H9 (cell line): Measurements from ENCODE around the gene KRT2. TPM values are rescaled to one million over a fixed set of nuclear protein-coding genes. Genes with fewer than 3 reads are reported as not detected.

Experiments used
- DNase-seq: peaks from one replicate; pipeline ENCODE4 v3.0.0-alpha.2; 2017
- H2AFZ ChIP-seq: one replicate; pipeline ENCODE4 v1.6.1; 2013; ENCODE audit warnings: mild to moderate bottlenecking, low read length, control low read depth, moderate library complexity
- H2AK5ac ChIP-seq: 2 replicates; pipeline ENCODE4 v1.6.1; 2013; ENCODE audit warnings: low read length, control low read depth, mixed read lengths; ENCODE audit not compliant: insufficient read length
- H2BK120ac ChIP-seq: one replicate; pipeline ENCODE4 v1.6.1; 2013; ENCODE audit warnings: low read depth, mild to moderate bottlenecking, low read length, control low read depth, inconsistent platforms; ENCODE audit not compliant: poor library complexity, severe bottlenecking
- H2BK12ac ChIP-seq: 2 replicates; pipeline ENCODE4 v1.6.1; 2013; ENCODE audit warnings: low read length, control low read depth, mixed read lengths, low read depth; ENCODE audit not compliant: insufficient read length
- H2BK15ac ChIP-seq: 2 replicates; pipeline ENCODE4 v1.6.1; 2013; ENCODE audit warnings: low read depth, low read length, control low read depth
- H2BK20ac ChIP-seq: one replicate; pipeline ENCODE4 v1.6.1; 2013; ENCODE audit warnings: low read depth, mild to moderate bottlenecking, low read length, control low read depth, inconsistent platforms; ENCODE audit not compliant: poor library complexity, severe bottlenecking
- H2BK5ac ChIP-seq: 2 replicates; pipeline ENCODE4 v1.6.1; 2013; ENCODE audit warnings: low read length, control low read depth, mixed read lengths; ENCODE audit not compliant: insufficient read length
- H3K14ac ChIP-seq: 2 replicates; pipeline ENCODE4 v1.6.1; 2013; ENCODE audit warnings: low read length, control low read depth; ENCODE audit not compliant: insufficient read depth
- H3K18ac ChIP-seq: 2 replicates; pipeline ENCODE4 v1.6.1; 2013; ENCODE audit warnings: low read depth, mild to moderate bottlenecking, mixed read lengths, low read length, control low read depth; ENCODE audit not compliant: insufficient read length
- H3K23ac ChIP-seq: 2 replicates; pipeline ENCODE4 v1.6.1; 2013; ENCODE audit warnings: low read length, control low read depth, mixed read lengths, low read depth; ENCODE audit not compliant: insufficient read length
- H3K23me2 ChIP-seq: 2 replicates; pipeline ENCODE4 v1.6.1; 2013; ENCODE audit warnings: low read depth, mild to moderate bottlenecking, mixed read lengths, low read length, control low read depth; ENCODE audit not compliant: insufficient read length, poor library complexity, severe bottlenecking
- H3K27ac ChIP-seq: 2 replicates; pipeline ENCODE4 v1.5.1; 2013; ENCODE audit warnings: low read length, control low read depth, mixed read lengths, low read depth; ENCODE audit not compliant: insufficient read length
- H3K27me3 ChIP-seq: 2 replicates; pipeline ENCODE4 v1.6.1; 2013; ENCODE audit warnings: low read length, control low read depth, inconsistent platforms; ENCODE audit not compliant: insufficient read depth
- H3K4ac ChIP-seq: 2 replicates; pipeline ENCODE4 v1.6.1; 2013; ENCODE audit warnings: low read depth, mild to moderate bottlenecking, control low read depth, inconsistent platforms, low read length, moderate library complexity
- H3K4me1 ChIP-seq: 2 replicates; pipeline ENCODE4 v1.6.1; 2013; ENCODE audit warnings: low read length, control low read depth, inconsistent platforms; ENCODE audit not compliant: insufficient read depth
- H3K4me2 ChIP-seq: 2 replicates; pipeline ENCODE4 v1.6.1; 2013; ENCODE audit warnings: low read length, control low read depth, mixed read lengths; ENCODE audit not compliant: insufficient read length, insufficient read depth
- H3K56ac ChIP-seq: 2 replicates; pipeline ENCODE4 v1.6.1; 2013; ENCODE audit warnings: low read depth, mild to moderate bottlenecking, mixed read lengths, low read length, control low read depth; ENCODE audit not compliant: insufficient read length
- H3K79me1 ChIP-seq: 2 replicates; pipeline ENCODE4 v1.6.1; 2013; ENCODE audit warnings: low read depth, mild to moderate bottlenecking, moderate library complexity, low read length, control low read depth, inconsistent platforms; ENCODE audit not compliant: insufficient read depth, poor library complexity, severe bottlenecking
- H3K79me2 ChIP-seq: 2 replicates; pipeline ENCODE4 v1.6.1; 2013; ENCODE audit warnings: low read length, control low read depth, inconsistent platforms; ENCODE audit not compliant: insufficient read depth
- H3K9ac ChIP-seq: 2 replicates; pipeline ENCODE4 v1.6.1; 2013; ENCODE audit warnings: low read length, control low read depth, mixed read lengths; ENCODE audit not compliant: insufficient read length; ENCODE audit errors: extremely low read depth
- H3K9me3 ChIP-seq: one replicate; pipeline ENCODE4 v1.6.1; 2013; ENCODE audit warnings: low read depth, low read length, inconsistent platforms; ENCODE audit not compliant: control insufficient read depth
- H3T11ph ChIP-seq: one replicate; pipeline ENCODE4 v1.6.1; 2013; ENCODE audit warnings: mild to moderate bottlenecking, low read length, control low read depth, inconsistent platforms
- H4K20me1 ChIP-seq: one replicate; pipeline ENCODE4 v1.6.1; 2013; ENCODE audit not compliant: control insufficient read depth, insufficient read length, insufficient read depth
- H4K5ac ChIP-seq: 2 replicates; pipeline ENCODE4 v1.6.1; 2013; ENCODE audit warnings: low read depth, mild to moderate bottlenecking, mixed read lengths, low read length, control low read depth; ENCODE audit not compliant: insufficient read length
- H4K8ac ChIP-seq: replicated peaks from 2 replicates; pipeline ENCODE4 v1.6.1; 2013; ENCODE audit warnings: low read length, control low read depth, mixed read lengths, low read depth; ENCODE audit not compliant: insufficient read length
- H4K91ac ChIP-seq: 2 replicates; pipeline ENCODE4 v1.6.1; 2013; ENCODE audit warnings: low read depth, mild to moderate bottlenecking, moderate library complexity, mixed read lengths, low read length, control low read depth; ENCODE audit not compliant: insufficient read length
- H3K27ac Mint-ChIP-seq, 3 experiments: 2 replicates in 2 of 3; 3 replicates in 1 of 3; pipeline ENCODE4 v1.8.0; 2020 to 2021; ENCODE audit warnings: mixed read lengths in 3 of 3, mild to moderate bottlenecking in 1 of 3, moderate library complexity in 1 of 3
- H3K27me3 Mint-ChIP-seq: 2 replicates; pipeline ENCODE4 v1.8.0; 2021; ENCODE audit warnings: low read depth, mild to moderate bottlenecking, moderate library complexity, mixed read lengths
- H3K36me3 Mint-ChIP-seq, 3 experiments: 2 replicates in 2 of 3; 3 replicates in 1 of 3; pipeline ENCODE4 v1.8.0; 2020 to 2021; ENCODE audit warnings: low read depth in 3 of 3, mixed read lengths in 3 of 3; ENCODE audit not compliant: insufficient read depth in 1 of 3
- H3K4me1 Mint-ChIP-seq, 2 experiments: 2 replicates each; pipeline ENCODE4 v1.8.0; 2020; ENCODE audit warnings: mixed read lengths in 2 of 2
- H3K4me3 Mint-ChIP-seq, 2 experiments: 2 replicates in 1 of 2; 3 replicates in 1 of 2; pipeline ENCODE4 v1.8.0; 2020 to 2021; ENCODE audit warnings: mild to moderate bottlenecking in 2 of 2, mixed read lengths in 2 of 2, moderate library complexity in 1 of 2
- H3K9me3 Mint-ChIP-seq, 2 experiments: 2 replicates in 1 of 2; 3 replicates in 1 of 2; pipeline ENCODE4 v1.8.0; 2020; ENCODE audit warnings: mild to moderate bottlenecking in 2 of 2, mixed read lengths in 2 of 2, moderate library complexity in 1 of 2
- CTCF ChIP-seq: fragments of 200-600 bp; sonication (generic); conservative IDR thresholded peaks from 3 replicates; pipeline ENCODE4 v1.8.0; 2021; ENCODE audit warnings: antibody characterized with exemption, mild to moderate bottlenecking
- WGBS: extraction: QIAGEN DNeasy Blood & Tissue Kit; methylation state at CpG from one replicate; pipeline ENCODE4 v1.1.7; 2013; ENCODE audit warnings: missing lambda C conversion rate, low lambda C conversion rate, mixed read lengths; ENCODE audit not compliant: insufficient read length; ENCODE audit errors: extremely low coverage; 5-methylcytosine and 5-hydroxymethylcytosine counted together
- total RNA-seq: library from RNA; stranded (reverse); gene quantifications from 2 replicates; pipeline ENCODE4 v1.2.1, GENCODE V29; 2021

The KRT2 gene
- total RNA-seq, 1 experiment from 2014 or later = not detected

- Histone ChIP-seq H3K27ac (no peak overlapping the region), H3K79me2 (no peaks in the 10 kb centered on the region), H3K56ac (no peak overlapping the region), H3T11ph (no peak overlapping the region), H3K4me2 (no peak overlapping the region), H2BK5ac (no peak overlapping the region), H3K4me1 (no peaks in the 10 kb centered on the region), H2BK12ac (no peak overlapping the region), H3K9ac (no peak overlapping the region), H2BK15ac (no peak overlapping the region), H3K4ac (no peak overlapping the region), H2AK5ac (no peak overlapping the region), H2BK120ac (no peak overlapping the region), H3K23me2 (no peaks in the 10 kb centered on the region), H4K8ac (no peak overlapping the region), H3K9me3 (no peaks in the 10 kb centered on the region), H3K14ac (no peak overlapping the region), H4K20me1 (no peaks in the 10 kb centered on the region), H2AFZ (no peak overlapping the region), H3K23ac (no peak overlapping the region), H4K91ac (no peak overlapping the region), H3K27me3 (no peaks in the 10 kb centered on the region), H3K18ac (no peak overlapping the region), H2BK20ac (no peak overlapping the region), H3K79me1 (no peaks in the 10 kb centered on the region), H4K5ac (no peak overlapping the region)
- no peak overlapping the region for H3K4me3 Mint-ChIP-seq
- H3K4me1 Mint-ChIP-seq = no peaks in the 10 kb centered on the region
- H3K27me3 Mint-ChIP-seq = peaks cover 8% of the 10 kb centered on the region
- H3K36me3 Mint-ChIP-seq = no peaks in the 10 kb centered on the region
- no CpG with 5 or more reads among the region's 5 CpGs for WGBS
- no peak for TF ChIP-seq CTCF
- no peaks in the 10 kb centered on the region for H3K9me3 Mint-ChIP-seq
- H3K27ac Mint-ChIP-seq = no peak overlapping the region
- DNase-seq = no peak
These were observed 21.2 kb upstream of the KRT2 start for GRCh38 chr12:52673217-52673616.
